Mucosa of stomach (tissue), 1 donor: ENCODE data around the gene MARCHF9.
"Not testable (repeated sequence)": the region's sequence is repeated elsewhere in the genome, so short reads cannot be mapped to it uniquely, and the experiment has no call there.

ENCODE experiments used
- H3K27me3 ChIP-seq: one replicate; pipeline ENCODE4 v1.7.0; 2013; ENCODE audit warnings: mild to moderate bottlenecking, low read length; ENCODE audit not compliant: control insufficient read depth, insufficient read depth
- H3K36me3 ChIP-seq: one replicate; pipeline ENCODE4 v1.7.0; 2013; ENCODE audit warnings: low read length; ENCODE audit not compliant: control insufficient read depth, insufficient read depth
- H3K4me1 ChIP-seq: one replicate; pipeline ENCODE4 v1.7.0; 2013; ENCODE audit warnings: mild to moderate bottlenecking, low read length; ENCODE audit not compliant: control insufficient read depth, insufficient read depth
- H3K4me3 ChIP-seq: one replicate; pipeline ENCODE4 v1.7.0; 2013; ENCODE audit warnings: low read length
- H3K9ac ChIP-seq: one replicate; pipeline ENCODE4 v1.7.0; 2013; ENCODE audit warnings: mild to moderate bottlenecking, low read length, moderate library complexity
- H3K9me3 ChIP-seq: one replicate; pipeline ENCODE4 v1.7.0; 2013; ENCODE audit warnings: mild to moderate bottlenecking, low read length, moderate library complexity; ENCODE audit not compliant: control insufficient read depth
- donor health status: Pancreatic carcinoma.

The MARCHF9 gene

DNA sequence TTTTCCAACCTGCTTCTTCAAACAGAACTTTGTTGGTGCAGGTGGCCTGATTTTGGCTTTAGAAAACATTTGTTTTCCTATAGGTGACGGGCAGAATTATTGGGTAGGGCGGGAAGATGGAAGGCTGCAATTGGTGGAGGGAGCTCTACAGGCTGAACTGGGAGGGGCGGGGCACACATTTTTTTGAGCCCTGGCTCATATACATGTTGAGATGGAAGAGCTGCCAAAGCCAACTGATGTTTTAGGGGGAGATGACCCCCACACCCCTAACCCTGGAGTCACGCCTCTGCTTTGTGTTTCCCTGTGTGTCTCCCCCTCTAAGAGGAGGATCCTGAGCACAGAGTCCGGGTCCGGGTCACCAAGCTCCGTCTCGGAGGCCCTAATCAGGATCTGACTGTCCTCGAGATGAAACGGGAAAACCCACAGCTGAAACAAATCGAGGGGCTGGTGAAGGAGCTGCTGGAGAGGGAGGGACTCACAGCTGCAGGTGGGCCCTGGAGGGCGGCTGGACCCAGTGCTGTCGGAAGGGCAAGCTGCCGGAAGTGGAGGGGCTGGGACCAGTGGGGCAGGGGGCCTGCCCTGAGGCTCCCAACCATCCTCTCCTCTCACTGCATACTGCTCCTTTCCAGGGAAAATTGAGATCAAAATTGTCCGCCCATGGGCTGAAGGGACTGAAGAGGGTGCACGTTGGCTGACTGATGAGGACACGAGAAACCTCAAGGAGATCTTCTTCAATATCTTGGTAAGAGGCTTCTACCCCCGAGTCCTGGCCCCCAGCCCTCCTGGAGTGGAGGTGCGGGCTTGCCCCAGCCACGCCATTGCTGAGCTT is 34.9 kb upstream of the MARCHF9 start:
- H3K27me3 ChIP-seq, result peaks cover 4% of the 10 kb centered on the region
- H3K9ac ChIP-seq, result no peak overlapping the region
- H3K4me3 ChIP-seq, result no peak overlapping the region
- peaks cover 21% of the 10 kb centered on the region for H3K36me3 ChIP-seq
- no peaks in the 10 kb centered on the region for H3K9me3 ChIP-seq
- H3K4me1 ChIP-seq, result no peaks in the 10 kb centered on the region

DNA sequence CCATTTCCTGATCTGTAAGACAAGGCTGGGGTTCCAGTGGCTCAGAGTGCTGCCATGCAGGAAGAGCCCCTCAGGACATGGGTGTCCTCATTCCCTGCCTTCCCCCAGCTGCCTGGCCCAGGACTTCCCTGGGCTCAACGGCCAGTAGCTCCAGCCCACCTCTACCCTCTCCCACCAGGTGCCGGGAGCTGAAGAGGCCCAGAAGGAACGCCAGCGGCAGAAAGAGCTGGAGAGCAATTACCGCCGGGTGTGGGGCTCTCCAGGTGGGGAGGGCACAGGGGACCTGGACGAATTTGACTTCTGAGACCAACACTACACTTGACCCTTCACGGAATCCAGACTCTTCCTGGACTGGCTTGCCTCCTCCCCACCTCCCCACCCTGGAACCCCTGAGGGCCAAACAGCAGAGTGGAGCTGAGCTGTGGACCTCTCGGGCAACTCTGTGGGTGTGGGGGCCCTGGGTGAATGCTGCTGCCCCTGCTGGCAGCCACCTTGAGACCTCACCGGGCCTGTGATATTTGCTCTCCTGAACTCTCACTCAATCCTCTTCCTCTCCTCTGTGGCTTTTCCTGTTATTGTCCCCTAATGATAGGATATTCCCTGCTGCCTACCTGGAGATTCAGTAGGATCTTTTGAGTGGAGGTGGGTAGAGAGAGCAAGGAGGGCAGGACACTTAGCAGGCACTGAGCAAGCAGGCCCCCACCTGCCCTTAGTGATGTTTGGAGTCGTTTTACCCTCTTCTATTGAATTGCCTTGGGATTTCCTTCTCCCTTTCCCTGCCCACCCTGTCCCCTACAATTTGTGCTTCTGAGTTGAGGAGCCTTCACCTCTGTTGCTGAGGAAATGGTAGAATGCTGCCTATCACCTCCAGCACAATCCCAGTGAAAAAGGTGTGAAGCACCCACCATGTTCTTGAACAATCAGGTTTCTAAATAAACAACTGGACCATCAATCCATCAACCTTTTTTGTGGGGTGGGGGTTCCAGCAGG is 34.0 kb upstream of the MARCHF9 start:
- peaks cover 6% of the 10 kb centered on the region for H3K27me3 ChIP-seq
- no peaks in the 10 kb centered on the region for H3K9me3 ChIP-seq
- H3K4me3 ChIP-seq, result no peak overlapping the region
- H3K36me3 ChIP-seq, result peaks cover 21% of the 10 kb centered on the region
- H3K4me1 ChIP-seq, result peaks cover 3% of the 10 kb centered on the region
- H3K9ac ChIP-seq, result no peak overlapping the region

DNA sequence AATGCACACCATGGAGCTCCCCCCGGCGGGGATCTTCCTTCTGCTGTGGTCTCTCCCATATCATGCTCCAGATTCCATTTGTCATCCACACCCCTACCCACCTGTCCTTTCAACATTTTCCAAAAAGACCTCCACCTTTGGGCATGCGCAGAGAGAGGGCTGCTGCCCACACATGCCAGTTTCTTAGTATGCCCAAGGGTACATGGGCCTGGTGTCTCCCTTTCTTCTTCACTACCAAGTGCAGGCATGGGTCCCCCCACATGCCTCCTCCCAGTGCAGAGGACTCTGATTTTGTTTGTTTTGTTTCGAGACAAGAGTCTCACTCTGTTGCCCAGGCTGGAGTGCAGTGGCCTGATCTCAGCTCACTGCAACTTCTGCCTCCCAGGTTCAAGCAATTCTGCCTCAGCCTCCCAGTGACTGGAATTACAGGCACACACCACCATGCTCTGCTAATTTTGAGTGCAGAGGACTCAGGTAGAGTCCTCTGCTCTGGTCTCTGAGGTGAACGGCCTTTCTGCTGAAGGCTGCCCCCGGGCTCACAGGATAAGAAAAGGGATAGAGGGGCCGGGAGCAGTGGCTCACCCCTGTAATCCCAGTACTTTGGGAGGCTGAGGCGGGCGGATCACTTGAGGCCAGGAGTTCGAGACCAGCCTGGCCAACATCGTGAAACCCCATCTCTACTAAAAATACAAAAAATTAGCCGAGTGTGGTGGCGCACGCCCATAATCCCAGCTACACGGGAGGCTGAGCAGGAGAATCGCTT is 32.9 kb upstream of the MARCHF9 start:
- peaks cover 11% of the 10 kb centered on the region for H3K27me3 ChIP-seq
- H3K9me3 ChIP-seq, H3K4me3 ChIP-seq, H3K9ac ChIP-seq: not testable (repeated sequence)
- peaks cover 10% of the 10 kb centered on the region for H3K4me1 ChIP-seq
- H3K36me3 ChIP-seq, result peaks cover 14% of the 10 kb centered on the region

DNA sequence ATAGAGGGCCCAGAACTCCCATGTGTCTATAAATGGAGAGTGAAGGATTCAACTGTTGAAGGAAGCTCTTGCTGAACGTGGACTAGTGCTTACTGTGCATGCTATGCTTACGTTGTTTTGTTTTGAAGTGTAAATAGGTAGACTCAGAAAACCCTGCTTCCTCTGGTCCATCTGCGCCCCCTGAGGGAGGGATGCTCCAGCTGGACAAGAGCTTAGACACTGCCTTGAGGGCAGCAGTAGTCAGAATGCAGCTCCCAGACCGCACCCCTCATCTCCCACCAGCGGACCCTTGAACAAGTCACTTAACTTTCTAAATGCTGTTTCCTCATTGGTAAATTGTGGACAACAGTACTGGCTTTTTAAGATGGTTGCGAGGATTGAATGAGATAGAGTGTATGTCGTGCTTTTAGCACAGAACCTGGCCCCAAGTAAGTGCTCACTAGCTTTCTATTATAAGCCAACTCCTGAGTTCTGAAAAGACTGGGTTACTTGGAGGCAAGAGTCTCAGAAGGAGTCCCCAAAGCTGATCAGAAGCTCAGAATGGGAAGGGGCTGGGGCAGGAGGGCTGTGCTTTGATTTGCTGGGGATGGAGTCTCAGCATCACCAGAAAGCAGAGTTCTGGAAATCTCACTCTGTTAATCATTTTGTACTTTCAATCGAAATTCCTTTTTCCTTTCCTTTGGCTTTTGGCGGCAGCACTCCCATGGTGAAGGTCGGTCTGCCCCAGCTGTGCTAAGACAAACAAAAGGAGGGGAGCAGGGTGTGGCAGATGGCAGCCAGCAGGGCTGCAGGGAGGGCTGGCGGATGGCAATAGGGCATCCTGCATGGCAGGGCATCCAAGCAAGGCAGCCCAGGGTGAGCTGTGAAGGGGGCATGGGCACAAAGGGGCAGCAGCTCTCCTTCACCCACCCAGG is 31.9 kb upstream of the MARCHF9 start:
- no peaks in the 10 kb centered on the region for H3K9me3 ChIP-seq
- H3K27me3 ChIP-seq, result peaks cover 21% of the 10 kb centered on the region
- H3K4me3 ChIP-seq, result no peak overlapping the region
- peaks cover 13% of the 10 kb centered on the region for H3K4me1 ChIP-seq
- no peak overlapping the region for H3K9ac ChIP-seq
- H3K36me3 ChIP-seq, result peaks cover 12% of the 10 kb centered on the region

DNA sequence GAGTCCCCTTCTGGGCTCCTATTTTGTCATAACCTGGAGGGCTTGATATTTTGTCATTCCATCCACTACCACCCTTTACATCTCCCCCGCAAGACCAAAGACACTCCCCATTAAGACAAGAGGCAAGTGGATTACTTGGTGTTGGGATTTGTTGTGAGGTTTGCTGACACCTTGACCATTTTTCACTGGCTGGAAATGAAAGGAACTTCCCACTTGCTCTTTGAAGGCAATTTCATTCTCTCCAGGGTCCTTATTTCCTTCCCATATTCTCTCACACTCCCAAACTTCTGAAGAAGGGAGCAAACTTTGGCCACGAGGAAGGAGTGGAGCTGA is 31.3 kb upstream of the MARCHF9 start:
- H3K27me3 ChIP-seq, result peaks cover 25% of the 10 kb centered on the region
- no peak overlapping the region for H3K4me3 ChIP-seq
- H3K4me1 ChIP-seq, result peaks cover 13% of the 10 kb centered on the region
- H3K9me3 ChIP-seq, result no peaks in the 10 kb centered on the region
- H3K36me3 ChIP-seq, result peaks cover 12% of the 10 kb centered on the region
- no peak overlapping the region for H3K9ac ChIP-seq

DNA sequence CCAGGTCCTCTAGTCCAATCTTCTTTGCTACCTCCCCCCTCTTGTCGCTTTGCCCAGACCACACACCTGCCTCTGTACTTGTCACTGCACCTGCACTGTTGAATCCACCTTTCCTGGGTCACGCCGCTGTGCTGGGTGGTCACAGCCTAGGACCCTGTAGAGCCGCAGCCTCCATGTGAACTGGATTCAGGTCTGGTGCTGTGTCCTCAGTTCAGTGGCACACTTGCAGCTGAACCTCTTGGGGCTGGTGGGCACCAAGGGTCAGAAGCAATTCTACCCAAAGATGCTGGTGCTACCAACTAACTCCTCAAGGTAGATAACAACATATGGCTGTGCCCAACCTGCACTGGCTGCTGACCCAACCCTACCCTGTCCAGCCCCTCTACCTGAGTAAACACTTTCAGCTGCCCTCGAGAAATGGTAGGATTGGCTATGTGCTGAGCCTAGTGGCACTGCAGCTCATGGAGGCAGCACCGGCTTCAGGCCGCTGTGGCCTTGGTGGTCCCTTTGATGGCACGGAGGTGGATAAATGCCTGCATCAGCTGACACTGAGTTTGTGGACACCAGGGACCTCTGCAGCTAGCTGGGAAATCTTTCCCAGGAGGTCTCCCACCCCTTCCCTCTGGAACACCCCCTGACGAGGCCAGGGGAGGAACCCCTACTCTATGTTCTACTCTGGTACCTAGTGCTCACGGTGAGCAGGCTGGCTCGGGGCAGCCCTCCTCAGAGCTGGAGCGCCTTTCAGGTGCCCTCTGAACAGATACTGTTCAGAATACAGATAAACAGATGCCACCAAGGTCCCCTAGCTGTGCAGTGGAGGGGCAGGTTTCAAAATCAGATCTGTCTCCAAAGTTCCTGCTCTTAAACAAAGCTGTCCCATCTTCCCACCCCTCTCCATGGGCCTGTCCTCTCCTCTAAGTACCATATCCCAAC is 30.6 kb upstream of the MARCHF9 start:
- Histone ChIP-seq H3K27me3 (peaks cover 25% of the 10 kb centered on the region), H3K36me3 (peaks cover 6% of the 10 kb centered on the region), H3K4me1 (peaks cover 13% of the 10 kb centered on the region), H3K4me3 (no peak overlapping the region), H3K9ac (no peak overlapping the region), H3K9me3 (no peaks in the 10 kb centered on the region)

DNA sequence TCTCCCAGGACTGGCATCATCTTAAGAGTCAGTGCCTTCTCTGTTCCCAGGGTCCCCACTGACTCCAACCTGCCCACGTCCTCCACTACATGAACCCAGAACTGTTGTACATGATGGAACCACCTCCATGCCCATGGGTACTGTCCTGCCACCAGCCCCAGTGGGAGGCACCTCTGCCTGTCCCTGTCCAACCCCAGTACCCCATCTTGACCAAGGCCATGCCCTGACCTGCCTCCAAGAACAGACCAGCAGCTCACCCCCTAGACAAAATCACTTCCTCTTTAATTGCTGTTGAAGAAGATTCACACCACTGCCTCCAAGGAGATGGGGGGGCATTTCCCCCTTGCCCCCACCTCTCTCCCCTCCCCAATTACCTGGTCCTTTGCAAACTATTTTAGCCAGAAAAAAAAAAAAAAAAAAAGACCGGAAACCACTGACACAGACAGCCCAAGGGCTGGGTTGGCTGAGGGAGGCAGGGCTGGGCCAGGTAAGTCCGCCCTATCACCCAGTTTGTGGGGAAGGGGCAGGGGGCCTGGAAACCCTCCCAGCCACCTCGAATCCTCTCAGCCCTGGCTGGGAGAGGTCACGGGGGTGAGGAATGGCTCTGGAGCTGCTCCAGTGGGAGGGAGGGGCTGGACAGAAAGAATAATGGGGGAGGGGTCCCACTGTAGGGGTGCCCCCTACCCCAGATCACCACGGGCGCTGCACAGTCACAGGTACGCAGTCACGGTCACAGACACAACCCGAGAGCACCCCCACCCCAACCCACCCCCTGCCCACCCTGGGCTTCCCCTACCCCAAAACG is 29.8 kb upstream of the MARCHF9 start:
- H3K4me1 ChIP-seq, result peaks cover 13% of the 10 kb centered on the region
- no peaks in the 10 kb centered on the region for H3K9me3 ChIP-seq
- no peak overlapping the region for H3K9ac ChIP-seq
- peaks cover 5% of the 10 kb centered on the region for H3K36me3 ChIP-seq
- peaks cover 25% of the 10 kb centered on the region for H3K27me3 ChIP-seq
- H3K4me3 ChIP-seq, result no peak overlapping the region

DNA sequence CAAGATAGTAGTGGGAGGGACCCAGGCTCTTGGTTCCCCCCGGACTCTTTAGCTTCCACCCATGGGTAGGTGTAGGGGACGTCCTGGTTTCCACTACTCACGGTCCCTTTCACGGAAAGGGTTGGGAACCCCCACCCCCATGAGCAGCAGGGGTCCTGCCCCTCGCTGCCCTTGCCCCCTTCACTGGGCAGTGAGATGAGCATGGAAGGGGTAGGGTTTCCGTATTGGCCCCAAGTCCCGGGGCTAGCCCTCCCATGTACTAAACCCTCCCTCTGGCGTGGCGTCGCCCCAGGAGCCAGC is 29.1 kb upstream of the MARCHF9 start:
- peak overlapping the region; percentile 50 for H3K4me3 ChIP-seq
- peaks cover 25% of the 10 kb centered on the region for H3K27me3 ChIP-seq
- H3K36me3 ChIP-seq, result no peaks in the 10 kb centered on the region
- no peaks in the 10 kb centered on the region for H3K9me3 ChIP-seq
- H3K9ac ChIP-seq, result peak overlapping the region; percentile 74
- peaks cover 13% of the 10 kb centered on the region for H3K4me1 ChIP-seq

DNA sequence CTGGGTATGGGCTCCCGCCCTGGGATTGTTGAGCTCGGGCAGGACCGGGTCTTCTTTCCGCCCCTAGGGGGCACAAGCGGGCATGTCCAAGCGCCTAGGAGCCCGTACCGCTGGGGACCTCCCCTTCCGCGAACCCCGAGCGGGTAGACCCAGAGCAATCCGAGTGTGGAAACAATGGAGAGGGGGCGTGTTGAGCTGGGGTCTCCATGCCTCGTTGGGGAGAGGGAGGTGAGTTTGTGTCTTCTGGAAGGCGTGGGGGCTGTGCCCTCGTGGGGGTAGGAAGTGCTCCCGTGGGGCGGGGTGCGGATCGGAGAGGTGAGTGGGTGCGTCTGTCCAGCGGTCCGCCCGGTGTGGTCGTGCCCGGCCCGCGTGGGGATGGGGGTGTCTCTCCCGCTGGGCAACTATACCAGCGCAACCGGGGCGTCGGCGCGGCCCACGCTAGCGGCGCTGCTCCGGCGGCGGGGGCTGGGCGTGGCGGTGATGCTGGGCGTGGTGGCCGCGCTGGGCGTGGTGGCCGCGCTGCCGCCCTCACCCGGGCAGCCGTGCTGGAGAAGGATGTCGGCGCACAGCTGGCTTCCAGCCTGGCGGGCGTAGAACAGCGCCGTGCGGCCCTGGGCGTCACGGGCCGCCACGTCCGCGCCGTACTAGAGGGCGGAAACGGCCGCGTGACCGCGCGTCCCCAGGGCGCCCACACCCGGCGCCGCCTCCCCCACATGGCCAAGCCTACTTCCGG is 28.6 kb upstream of the MARCHF9 start:
- Histone ChIP-seq H3K9me3 (no peaks in the 10 kb centered on the region), H3K4me3 (peak overlapping the region; percentile 50), H3K4me1 (peaks cover 13% of the 10 kb centered on the region), H3K9ac (peak overlapping the region; percentile 74), H3K27me3 (peaks cover 25% of the 10 kb centered on the region), H3K36me3 (no peaks in the 10 kb centered on the region)
